Tibial nerve (tissue), 3 donors: ENCODE data around the gene C1orf167.

Source experiments
- POLR2A ChIP-seq, 2 donors: fragments of 450-650 bp; IDR thresholded peaks; one replicate each; pipeline ENCODE4 v1.6.1; 2017; ENCODE audit warnings: antibody characterized with exemption in 2 of 2, mild to moderate bottlenecking in 2 of 2, moderate library complexity in 2 of 2
- TF ChIP-seq, protein P1 (sequence below), 5 experiments: fragments of 200-600 bp in 3 of 5; fragments of 450-650 bp in 2 of 5; sonication (generic) in 3 of 5; IDR thresholded peaks; one replicate each; pipeline ENCODE4 v1.5.1; 2016 to 2019; ENCODE audit warnings: antibody characterized with exemption in 5 of 5, mild to moderate bottlenecking in 3 of 5, moderate library complexity in 2 of 5

GRCh38 chr1:11749996-11750395 lies 12.0 kb upstream of the C1orf167 start:
- TF ChIP-seq, protein P1, sequence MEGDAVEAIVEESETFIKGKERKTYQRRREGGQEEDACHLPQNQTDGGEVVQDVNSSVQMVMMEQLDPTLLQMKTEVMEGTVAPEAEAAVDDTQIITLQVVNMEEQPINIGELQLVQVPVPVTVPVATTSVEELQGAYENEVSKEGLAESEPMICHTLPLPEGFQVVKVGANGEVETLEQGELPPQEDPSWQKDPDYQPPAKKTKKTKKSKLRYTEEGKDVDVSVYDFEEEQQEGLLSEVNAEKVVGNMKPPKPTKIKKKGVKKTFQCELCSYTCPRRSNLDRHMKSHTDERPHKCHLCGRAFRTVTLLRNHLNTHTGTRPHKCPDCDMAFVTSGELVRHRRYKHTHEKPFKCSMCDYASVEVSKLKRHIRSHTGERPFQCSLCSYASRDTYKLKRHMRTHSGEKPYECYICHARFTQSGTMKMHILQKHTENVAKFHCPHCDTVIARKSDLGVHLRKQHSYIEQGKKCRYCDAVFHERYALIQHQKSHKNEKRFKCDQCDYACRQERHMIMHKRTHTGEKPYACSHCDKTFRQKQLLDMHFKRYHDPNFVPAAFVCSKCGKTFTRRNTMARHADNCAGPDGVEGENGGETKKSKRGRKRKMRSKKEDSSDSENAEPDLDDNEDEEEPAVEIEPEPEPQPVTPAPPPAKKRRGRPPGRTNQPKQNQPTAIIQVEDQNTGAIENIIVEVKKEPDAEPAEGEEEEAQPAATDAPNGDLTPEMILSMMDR (IDR thresholded peaks at IDR 0.05), result no peak
- no peak for TF ChIP-seq POLR2A (IDR thresholded peaks at IDR 0.05)
